Activated CD4-positive, CD25-positive, alpha-beta regulatory T cell (primary cell): Measurements from ENCODE around the gene GNB1L.

Experiments
- DNase-seq, 4 experiments: peaks; one replicate each; lab custom pipeline; 2025; lab: John Stamatoyannopoulos, UW

GNB1L gene

DNA sequence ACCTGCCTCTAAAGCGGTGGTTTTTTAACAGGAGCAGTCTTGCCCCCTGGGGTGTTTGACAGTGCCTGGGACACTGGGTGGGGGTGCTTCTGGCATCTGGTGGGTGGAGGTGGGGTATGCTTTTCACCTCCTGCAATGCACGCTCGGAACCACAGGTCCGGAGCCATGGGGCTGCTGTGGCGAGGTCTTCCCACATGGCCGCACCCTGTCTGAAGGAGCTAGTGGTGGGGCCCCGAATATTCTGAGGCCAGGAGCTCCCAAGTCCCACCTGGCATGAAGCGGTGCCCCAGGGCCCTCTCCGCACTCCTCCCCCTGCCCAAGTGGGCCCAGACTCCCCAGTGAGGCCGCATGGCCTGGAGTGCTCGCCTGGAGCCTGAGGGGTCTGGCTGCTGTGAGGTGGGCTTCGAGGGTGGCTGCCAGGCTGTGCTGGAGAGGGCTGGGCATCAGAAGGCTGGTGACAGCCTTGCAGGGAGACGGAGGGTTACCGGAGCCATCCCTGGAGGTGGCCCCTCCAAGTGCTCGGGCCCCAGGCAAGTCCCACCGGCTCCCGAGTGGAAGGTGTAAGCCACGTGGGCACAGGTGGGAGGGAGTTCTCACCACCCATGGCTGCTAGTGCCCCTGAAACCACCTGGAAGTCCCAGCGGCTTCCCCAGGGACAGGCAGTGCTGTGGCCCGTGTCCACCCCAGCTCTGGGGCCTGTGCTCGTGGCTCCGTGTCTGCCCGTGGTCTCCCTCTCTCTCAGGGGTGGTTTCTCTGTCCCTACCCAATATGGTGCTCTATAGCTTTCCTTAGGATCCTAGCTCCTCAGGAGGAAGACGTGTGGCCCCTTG lies 79.0 kb downstream of the GNB1L start:
- DNase-seq = no peak

DNA sequence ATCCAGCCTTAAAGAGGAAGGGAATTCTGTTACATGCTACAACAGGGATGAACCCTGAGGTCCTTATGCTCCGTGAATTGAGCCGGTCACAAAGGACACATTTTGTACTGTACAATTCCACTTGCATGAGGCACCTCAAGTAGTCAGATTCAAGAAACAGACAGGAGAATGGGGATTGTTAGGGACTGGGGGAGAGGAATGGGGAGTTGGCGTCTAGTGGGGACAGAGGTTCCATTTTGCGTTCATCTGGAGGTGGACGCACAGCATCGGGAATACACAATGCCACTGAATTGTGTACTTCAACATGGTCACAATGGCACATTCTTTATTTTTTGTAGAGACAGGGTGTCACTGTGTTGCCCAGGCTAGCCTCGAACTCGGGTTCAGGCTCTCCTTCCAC lies 80.0 kb downstream of the GNB1L start:
- no peak for DNase-seq

DNA sequence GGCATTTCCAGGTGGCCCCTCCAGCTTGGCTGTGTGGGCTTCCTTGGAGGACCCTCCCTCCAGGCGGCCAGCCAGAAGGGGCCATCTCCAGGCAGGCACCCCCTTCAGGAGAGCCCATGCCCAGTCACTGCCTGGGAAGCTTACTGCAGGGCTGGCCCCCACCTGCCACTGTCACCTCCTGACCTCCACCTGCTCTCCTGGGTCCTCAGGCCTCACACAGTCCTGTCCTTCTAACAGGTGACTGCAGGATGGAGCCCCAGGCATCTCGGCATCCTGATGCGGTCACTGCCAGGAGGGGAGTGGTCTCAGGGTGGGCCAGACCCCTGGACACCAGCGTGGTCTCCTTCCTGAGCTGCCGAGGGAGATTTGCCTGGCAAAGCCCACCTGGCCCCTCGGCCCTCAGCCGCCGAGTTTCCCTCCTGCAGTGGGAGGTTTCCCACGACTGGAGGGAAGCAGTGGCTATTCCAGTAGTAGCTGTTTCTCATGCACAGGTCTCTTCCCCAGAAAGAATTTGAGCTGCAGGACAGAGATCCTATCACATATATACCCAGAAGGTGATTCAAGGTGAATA lies 81.1 kb downstream of the GNB1L start:
- DNase-seq = no peak

DNA sequence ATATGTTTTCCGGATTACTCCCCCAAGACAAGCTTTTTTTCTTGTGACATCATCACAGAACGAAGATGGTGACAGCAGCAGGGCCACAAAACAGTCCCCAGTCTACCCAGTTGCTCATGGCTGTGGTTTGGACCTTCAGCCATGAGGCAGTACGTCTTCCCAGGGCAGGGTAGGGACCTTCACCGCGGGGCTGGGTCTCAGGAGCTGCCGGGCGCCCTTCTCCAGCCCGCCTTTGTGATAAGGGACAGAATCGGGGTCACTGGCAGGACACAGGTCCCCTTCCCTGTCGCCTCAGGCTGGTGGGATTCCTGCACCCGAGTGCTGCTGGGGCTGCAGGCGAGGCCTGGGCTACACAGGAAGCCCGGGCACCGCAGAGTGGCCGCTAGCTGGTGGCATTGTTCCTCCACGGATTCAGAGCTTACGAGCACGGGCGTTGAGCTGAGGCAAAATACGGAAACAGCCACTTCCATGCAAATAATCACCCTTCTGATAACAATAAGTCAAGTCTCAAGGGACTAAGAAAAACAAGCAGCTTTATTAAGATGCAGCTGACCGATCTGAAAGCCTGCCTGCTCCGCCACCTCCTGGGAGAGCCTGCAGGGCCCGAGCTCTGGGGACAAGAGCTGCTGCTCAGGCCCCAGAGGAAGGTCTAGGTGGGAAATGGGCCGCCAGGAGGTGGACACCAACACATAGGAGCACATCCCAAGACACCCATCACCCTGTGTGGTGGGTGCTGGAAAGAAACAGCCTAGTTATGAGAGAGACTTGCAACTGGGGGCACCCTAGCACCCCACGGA lies 81.8 kb downstream of the GNB1L start:
- no peak for DNase-seq

DNA sequence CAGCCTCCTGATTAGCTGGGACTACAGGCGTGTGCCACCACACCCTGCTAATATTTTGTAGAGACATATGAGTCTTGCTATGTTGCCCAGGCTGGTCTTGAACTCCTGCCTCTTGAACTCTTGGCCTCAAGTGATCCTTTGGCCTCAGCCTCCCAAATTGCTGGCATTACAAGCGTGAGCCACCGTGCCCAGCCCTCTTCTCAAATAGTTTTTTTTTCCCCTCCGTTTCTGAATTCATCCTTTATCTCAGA lies 82.3 kb downstream of the GNB1L start:
- no peak for DNase-seq

DNA sequence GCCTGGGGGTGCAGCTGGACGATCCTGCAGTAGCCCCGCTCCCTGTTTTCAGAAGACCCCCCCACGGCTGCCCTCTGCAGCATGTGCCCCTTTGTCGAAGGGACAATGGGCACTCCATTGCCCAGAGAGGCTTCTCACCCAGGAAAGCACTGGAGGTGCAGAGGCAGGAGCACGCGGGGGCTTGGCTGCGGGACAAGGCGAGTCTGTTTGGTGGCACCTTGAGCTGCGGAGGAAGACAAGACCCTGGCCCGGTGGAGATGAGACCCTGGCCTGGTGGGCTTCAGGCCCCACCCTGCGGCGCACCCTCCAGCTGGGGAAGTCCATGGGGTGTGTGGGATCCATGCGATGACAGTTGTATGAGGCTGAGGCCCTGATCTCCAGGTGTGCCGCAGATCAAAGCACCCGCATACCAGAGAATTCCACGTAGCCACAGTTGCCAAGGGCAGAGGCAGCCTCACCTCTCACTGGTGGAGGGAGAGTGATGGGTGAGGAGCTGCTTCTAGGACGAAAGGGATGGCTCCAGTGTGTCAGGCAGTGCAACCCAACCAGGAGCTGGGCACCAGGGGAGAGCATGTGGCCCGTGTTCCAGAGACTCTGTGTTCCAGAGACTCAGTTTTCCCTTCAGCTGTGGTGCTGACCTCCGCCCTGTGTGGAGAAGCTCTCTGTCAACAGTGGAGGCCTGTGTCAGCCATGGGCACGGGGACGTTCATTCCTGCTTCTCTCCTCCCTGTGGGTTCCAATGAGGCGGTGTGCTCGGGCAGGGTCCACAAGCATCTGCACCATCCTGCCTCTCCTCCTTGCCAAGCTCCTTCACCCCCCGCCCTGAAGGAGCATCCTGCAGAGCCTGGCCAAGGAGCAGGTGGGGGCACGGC lies 84.1 kb downstream of the GNB1L start:
- DNase-seq = no peak

DNA sequence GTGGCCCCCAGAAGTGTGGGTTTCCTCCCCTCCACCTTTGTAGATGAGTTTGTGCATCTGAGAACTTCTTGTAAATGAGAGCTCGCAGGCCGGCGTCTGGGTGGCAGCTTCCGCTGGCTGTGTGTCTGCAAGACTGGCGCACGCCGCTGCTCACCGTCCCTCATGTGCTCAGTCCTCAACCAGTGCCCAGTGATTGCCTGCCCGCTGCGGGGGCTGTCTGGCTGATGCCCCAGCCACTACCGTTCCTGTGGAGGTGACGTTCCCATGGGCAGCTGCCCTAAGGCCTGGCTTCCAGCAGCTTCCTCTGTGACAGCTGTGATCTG lies 85.3 kb downstream of the GNB1L start:
- DNase-seq = no peak

DNA sequence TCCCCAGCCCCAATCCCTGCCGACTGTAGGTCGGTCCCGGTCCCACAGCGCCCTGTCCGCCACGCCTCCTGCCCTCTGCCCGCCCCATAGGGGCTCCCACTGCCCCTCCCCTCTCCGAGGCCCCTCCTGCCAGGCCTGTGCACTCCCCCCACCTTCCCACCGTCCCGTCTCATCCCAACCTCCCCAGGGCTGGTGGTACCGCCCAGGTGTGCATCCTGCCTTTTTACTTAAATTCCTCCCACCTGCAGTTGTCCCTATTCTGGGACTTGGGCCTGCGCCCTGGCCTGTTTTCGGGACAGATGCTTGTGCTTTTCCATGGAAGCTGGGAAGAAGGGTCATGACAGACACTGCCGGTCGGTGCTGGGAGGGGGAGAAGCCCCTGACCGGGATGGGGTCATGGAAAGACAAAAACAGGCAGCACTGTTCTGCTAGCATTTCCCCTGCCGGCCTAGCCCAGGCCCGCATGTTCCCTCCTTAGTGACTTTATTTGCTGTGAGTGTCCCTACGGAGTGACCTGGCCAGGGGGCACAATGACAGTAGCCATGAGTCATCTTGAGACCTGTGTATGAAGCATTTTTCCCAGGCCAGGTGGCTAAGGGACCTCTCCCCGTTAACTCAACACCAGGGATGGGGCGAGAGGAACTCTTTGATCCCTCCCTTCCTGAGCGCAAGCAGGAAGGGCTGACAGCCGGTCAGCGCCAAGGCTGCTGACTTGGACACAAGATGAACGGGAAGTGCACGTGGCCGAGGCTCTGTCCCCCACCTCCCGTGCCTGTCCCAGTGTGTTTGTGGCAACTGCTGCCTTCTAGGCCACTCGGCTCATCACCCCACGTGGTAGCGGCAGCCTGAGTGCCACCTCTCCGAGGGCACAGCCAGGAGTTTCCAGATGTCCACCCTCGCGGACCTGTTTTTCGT lies 87.0 kb downstream of the GNB1L start:
- DNase-seq = no peak

DNA sequence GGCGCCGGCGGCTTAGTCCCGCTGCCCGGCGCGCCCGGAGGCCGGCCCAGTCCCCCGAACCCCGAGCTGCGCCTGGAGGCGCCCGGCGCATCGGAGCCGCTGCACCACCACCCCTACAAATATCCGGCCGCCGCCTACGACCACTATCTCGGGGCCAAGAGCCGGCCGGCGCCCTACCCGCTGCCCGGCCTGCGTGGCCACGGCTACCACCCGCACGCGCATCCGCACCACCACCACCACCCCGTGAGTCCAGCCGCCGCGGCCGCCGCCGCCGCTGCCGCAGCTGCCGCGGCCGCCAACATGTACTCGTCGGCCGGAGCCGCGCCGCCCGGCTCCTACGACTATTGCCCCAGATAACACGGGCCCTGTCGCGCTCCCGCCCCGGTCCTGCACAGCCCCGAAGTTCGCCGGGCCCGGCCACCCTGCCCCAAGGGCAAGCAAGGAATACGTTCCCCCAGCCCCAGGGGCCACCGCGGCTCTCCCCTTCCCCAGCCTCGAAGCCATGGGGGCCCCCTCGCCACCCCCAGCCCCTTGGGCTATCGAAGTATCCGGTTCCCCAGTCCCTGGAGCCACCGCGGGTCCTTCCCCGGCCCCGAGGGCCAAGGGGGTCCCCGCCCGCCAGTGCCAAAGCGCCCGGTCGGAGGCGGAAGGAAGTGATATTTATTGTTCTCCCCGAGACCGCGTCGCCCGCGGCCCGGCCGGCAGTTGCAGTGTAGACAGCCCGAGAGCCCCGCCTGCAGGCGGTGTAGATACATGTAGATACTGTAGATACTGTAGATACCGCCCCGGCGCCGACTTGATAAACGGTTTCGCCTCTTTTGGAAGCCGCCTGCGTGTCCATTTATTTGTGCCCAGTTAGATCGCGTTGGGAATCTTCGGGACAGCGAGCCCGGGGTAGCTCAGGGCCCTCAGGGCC lies 87.9 kb downstream of the GNB1L start:
- DNase-seq = peak in 2 of 4 experiments; percentile 11 to 25

DNA sequence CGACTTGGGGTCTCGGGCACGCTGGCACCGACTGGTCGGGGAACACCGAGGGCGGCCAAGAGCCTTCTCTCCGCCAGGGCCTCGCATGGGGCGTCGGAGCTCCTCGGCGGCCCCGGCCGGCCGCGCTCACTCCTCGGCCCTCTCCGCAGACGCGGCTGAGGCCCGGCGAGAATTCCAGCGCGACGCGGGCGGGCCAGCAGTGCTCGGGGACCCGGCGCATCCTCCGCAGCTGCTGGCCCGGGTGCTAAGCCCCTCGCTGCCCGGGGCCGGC lies 88.5 kb downstream of the GNB1L start:
- no peak for DNase-seq

DNA sequence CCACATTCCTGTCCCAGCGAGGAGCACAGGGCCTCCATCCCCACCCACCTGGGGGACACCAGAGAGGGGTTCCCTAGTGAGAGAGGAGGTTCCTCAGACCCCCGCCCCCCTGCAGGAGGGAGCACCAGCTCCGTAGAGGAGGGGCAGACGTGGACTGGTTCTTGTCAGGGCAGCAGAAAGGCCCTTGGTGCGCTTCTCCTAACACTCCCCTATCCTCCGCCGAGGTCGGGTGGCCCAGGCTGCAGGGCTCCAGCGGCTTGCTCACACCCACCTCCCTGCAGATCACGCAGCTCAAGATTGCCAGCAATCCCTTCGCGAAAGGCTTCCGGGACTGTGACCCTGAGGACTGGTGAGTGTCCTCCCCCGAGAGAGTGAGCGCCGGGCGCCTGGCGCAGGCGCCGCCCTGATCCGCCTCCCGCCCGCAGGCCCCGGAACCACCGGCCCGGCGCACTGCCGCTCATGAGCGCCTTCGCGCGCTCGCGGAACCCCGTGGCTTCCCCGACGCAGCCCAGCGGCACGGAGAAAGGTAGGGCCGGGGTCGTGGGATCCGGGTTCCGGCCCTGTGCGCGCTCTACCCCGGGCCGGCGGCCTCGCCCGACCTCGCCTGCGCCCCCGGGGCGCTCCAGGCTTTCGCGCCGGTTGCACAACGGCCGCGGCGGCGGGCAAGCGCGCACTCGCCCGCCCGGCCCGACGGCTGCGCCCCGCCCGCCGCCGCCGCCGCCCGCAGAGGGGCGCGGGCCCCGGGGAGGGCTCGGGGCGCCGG lies 89.0 kb downstream of the GNB1L start:
- DNase-seq = no peak

DNA sequence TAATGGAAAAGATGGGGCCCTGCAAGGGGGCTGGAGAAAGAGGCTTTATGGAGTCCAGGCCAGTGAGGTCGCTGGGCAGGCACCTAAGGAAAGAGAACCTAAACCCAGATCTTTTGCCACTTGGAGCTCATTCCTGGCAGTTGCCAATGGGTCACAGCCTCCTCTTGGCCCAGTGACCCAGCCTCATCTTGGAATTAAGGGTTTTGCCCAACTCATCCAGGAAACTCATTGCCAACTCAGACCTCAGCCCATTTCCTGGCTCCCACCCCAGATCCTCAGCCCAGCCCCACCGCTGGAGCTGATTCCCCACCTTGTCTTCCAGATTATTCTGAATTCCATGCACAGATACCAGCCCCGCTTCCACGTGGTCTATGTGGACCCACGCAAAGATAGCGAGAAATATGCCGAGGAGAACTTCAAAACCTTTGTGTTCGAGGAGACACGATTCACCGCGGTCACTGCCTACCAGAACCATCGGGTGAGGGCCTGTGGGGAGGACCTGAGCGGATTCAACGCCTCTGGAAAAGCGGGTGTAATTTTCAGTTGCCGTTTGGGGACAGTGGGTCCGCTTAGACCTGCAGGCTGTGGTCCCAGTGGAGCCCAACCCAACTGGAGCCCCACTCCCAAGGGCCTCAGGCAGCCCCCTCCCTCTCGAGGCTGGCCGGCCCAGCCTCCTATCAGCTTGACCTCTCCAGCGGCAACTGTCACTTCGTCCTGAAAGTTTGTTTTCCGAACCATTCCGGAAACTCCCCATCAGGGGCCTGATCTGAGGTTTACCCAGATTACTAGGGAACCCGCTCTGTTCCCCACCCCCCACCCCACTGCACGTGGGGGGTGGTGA lies 89.8 kb downstream of the GNB1L start:
- DNase-seq = no peak

DNA sequence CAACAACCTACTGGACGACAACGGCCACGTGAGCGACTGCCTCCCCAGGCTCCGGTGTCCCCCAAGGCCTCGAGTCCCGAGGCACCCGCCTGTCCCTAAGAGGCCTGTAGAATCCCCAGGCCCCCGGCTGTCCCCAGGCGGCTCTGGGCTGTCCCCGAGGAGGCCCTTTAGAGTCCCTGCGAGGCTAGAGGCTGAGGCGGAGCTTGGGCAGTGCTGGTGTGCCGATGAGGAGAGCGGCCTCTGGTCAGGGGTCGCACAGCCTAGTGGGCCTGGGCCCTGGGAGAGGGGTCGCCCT lies 90.4 kb downstream of the GNB1L start:
- no peak for DNase-seq

DNA sequence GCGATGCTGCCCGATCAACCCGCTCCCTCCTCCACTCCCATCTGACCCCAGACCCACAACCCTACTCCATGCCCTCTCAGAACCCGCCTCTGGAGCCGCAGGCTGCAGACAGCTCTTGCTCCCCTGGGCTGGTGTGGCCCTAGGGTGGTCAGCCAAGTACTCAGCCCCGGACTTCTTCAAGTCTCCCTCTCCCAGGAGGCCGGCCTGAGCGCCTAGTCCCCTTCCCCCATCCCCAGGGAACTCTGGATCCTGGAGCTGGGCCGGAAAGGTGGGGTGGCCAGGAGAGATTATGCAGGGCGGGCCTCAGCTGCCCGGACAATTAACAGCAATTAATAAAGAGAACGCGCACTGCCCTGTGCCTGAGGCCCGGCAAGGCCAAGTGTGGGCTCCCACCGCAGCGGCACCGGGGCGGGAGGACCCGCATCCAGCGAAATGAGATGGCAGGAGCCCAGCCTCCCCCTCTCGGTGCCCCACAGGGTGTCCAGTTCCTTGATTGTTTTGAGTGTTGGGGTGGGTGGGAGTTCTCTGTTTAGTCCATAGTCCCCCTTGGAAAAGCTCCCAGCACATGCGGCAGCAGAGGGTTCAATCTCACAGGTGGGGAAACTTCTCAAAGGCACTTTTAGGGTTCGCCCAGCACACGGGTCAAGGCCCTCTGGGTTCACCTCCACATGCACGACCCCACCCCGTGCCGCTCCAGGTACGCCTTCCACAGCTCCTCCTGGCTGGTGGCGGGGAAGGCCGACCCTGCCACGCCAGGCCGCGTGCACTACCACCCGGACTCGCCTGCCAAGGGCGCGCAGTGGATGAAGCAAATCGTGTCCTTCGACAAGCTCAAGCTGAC lies 91.0 kb downstream of the GNB1L start:
- DNase-seq = no peak

DNA sequence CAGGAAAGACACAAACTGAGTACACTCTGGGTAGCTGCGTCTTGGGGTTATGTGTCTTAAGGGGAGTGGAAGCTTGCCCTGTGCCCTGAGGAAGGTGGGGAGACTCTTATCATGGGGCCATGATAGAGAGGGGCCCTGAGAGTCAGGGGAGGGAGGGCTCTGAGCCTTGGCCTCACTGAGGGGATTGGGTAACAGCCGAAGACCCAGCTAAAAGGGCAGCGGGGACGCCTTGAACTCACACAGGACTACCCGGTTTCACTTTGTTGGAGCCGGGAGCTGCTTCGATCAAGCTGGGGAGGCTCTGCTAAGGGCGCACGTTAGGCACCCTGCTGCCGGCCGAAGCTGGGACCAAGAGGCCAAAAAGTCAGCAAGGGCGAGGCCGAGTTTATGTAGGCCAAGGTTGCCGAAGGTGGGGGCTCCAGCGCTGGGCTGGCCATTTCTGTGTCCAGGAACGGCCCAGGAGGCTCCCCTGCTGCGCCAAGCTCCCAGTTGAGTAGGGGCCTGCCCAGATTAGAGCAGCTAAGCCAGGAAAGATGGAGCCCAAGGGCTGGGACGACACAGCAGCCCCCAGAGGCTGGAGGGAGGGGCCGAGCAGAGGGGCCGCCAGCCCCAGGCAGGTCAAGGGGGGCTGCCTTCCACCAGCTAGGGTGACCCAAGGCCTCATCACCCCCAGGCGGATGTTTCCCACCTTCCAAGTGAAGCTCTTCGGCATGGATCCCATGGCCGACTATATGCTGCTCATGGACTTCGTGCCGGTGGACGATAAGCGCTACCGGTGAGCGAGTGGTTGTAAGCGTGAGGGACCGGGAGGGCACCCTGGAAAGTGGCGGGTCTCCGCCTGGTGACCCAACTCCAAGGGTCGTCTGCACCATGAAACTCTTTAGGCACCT lies 91.9 kb downstream of the GNB1L start:
- DNase-seq = no peak

DNA sequence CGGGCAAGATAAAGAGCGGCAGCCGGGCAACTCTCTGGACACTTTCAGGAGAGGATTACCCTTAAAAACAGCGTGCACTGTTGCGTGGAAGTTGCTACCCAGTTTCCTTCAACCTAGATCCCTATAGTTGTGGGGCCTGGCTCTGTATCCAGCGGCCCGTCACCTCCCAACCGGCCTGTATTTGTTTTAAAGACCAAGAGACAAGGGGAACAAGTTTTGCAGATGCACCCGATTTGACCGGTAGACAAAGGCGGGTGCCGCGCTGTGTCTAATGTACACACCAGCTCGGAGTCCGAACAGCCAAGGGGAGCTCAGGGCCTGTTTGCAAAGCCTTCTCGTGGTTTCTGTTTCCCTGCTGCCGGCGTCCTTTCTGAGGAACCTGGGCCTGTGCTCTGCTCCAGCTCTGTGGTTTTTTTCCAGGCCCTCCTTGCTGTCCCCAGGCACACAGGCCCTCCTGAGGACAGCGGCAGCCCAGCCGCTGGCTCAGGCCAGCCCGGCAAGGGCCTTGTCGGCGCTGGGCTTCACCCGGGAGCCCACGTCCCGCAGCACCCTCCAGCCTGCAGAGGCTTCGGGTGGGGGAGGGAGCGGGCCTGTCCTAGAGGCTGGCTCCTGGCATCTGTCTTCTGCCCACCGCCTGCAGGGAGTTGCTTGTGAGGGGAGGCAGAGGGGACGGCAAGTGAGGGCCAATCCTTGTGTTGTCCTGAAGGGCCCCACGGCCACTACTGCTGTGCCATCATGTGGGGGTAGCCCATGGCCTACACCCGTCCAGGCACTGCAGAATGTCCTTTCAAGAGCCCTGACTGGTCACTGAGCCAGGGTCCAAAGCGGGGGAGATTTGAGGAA lies 92.7 kb downstream of the GNB1L start:
- no peak for DNase-seq
